HepG2 (cell line): ENCODE results near the gene MEGF11. TPM values are rescaled to one million over a fixed set of nuclear protein-coding genes. Genes with fewer than 3 reads are reported as not detected.
A peak's percentile ranks its signal among the peaks of the same experiment; 100 is the strongest.

Experiments used
- ARID2 ChIP-seq: sonication (generic); formaldehyde crosslinking; IDR thresholded peaks from 2 replicates; pipeline ENCODE4 v1.8.1; 2022; ENCODE audit warnings: mild to moderate bottlenecking, missing genetic modification reagents, borderline replicate concordance
- EED ChIP-seq: sonication (generic); formaldehyde crosslinking; IDR thresholded peaks from 2 replicates; pipeline ENCODE4 v1.5.0; 2020; ENCODE audit warnings: mild to moderate bottlenecking, missing genetic modification reagents
- FOXO1 ChIP-seq: sonication (generic); formaldehyde crosslinking; IDR thresholded peaks from 2 replicates; pipeline ENCODE4 v1.4.0; 2020; ENCODE audit warnings: missing genetic modification reagents
- IRX3 ChIP-seq: sonication (generic); formaldehyde crosslinking; IDR thresholded peaks from 2 replicates; pipeline ENCODE4 v1.8.1; 2023; ENCODE audit warnings: mild to moderate bottlenecking, low read depth, missing genetic modification reagents, borderline replicate concordance
- MAZ ChIP-seq, 2 experiments: sonication (generic) in 1 of 2; formaldehyde crosslinking in 1 of 2; IDR thresholded peaks; 2 replicates each; pipeline versions ENCODE4 v1.5.0 to v1.6.1; 2012 to 2020; ENCODE audit warnings: low read depth in 2 of 2, mild to moderate bottlenecking in 2 of 2, borderline replicate concordance in 1 of 2, improper control_type of control experiment in 1 of 2, low read length in 1 of 2, missing genetic modification reagents in 1 of 2, moderate library complexity in 1 of 2
- NCOA5 ChIP-seq: sonication (generic); formaldehyde crosslinking; IDR thresholded peaks from 2 replicates; pipeline ENCODE4 v1.4.0; 2020; ENCODE audit warnings: missing genetic modification reagents
- PRPF4 ChIP-seq: fragments of 200-400 bp; formaldehyde crosslinking; IDR thresholded peaks from 2 replicates; pipeline ENCODE4 v1.6.1; 2016; ENCODE audit warnings: low read length, low read depth; ENCODE audit not compliant: poor library complexity, severe bottlenecking
- RNF2 ChIP-seq: fragments of 450-650 bp; conservative IDR thresholded peaks from 2 replicates; pipeline ENCODE4 v1.6.1; 2016; ENCODE audit warnings: low read depth
- ZBTB3 ChIP-seq: sonication (generic); formaldehyde crosslinking; IDR thresholded peaks from 2 replicates; pipeline ENCODE4 v1.4.0; 2020; ENCODE audit warnings: low read depth, mild to moderate bottlenecking, moderate library complexity, missing genetic modification reagents, borderline replicate concordance
- ZFP41 ChIP-seq: sonication (generic); formaldehyde crosslinking; IDR thresholded peaks from 2 replicates; pipeline ENCODE4 v1.4.0; 2020; ENCODE audit warnings: mild to moderate bottlenecking, missing genetic modification reagents, borderline replicate concordance
- ZFY ChIP-seq: sonication (generic); formaldehyde crosslinking; IDR thresholded peaks from 2 replicates; pipeline ENCODE4 v1.4.0; 2020; ENCODE audit warnings: missing genetic modification reagents
- ZNF225 ChIP-seq: sonication (generic); formaldehyde crosslinking; IDR thresholded peaks from 2 replicates; pipeline ENCODE4 v1.4.0; 2020; ENCODE audit warnings: mild to moderate bottlenecking, missing genetic modification reagents
- ZNF274 ChIP-seq: sonication (generic); formaldehyde crosslinking; IDR thresholded peaks from 2 replicates; pipeline ENCODE4 v1.5.1; 2020; ENCODE audit warnings: mild to moderate bottlenecking, missing genetic modification reagents
- ZNF296 ChIP-seq: sonication (generic); formaldehyde crosslinking; conservative IDR thresholded peaks from 2 replicates; pipeline ENCODE4 v1.5.0; 2020; ENCODE audit warnings: mild to moderate bottlenecking, missing genetic modification reagents
- ZNF335 ChIP-seq: sonication (generic); formaldehyde crosslinking; IDR thresholded peaks from 2 replicates; pipeline ENCODE4 v1.4.0; 2020; ENCODE audit warnings: missing genetic modification reagents
- ZNF543 ChIP-seq: sonication (generic); formaldehyde crosslinking; IDR thresholded peaks from 2 replicates; pipeline ENCODE4 v1.4.0; 2020; ENCODE audit warnings: mild to moderate bottlenecking, missing genetic modification reagents
- polyA plus RNA-seq, 8 experiments: library from polyadenylated mRNA; depleted of rRNA in 3 of 8; stranded (reverse) in 7 of 8; unstranded in 1 of 8; fragments of >200 nt; fragmentation: Illumina TruSeq in 4 of 8; extraction: Trizol in 4 of 8; gene quantifications; 2 replicates each; pipeline versions ENCODE4 v1.2.1 to v1.2.3, GENCODE V29; 2011 to 2016; ENCODE audit warnings: low read depth in 4 of 8, missing spikeins in 1 of 8, mixed read lengths in 1 of 8; ENCODE audit not compliant: insufficient read depth in 1 of 8
- total RNA-seq, 5 experiments: library from RNA; depleted of rRNA; stranded (reverse); fragments of >200 nt; fragmentation: Illumina TruSeq; extraction: Trizol; gene quantifications; 2 replicates each; pipeline ENCODE4 v1.2.3, GENCODE V29; 2016; ENCODE audit warnings: low read depth in 1 of 5
- TF ChIP-seq, protein P1 (sequence below): sonication (generic); formaldehyde crosslinking; conservative IDR thresholded peaks from 2 replicates; pipeline ENCODE4 v1.5.0; 2020; ENCODE audit warnings: missing genetic modification reagents
- TF ChIP-seq, protein P2 (sequence below): sonication (generic); formaldehyde crosslinking; IDR thresholded peaks from 2 replicates; pipeline ENCODE4 v1.5.1; 2020; ENCODE audit warnings: mild to moderate bottlenecking, missing genetic modification reagents, moderate library complexity
- TF ChIP-seq, protein P3 (sequence below): sonication (generic); formaldehyde crosslinking; IDR thresholded peaks from 2 replicates; pipeline ENCODE4 v1.4.0; 2020; ENCODE audit warnings: missing genetic modification reagents
- TF ChIP-seq, protein P4 (sequence below): sonication (generic); formaldehyde crosslinking; IDR thresholded peaks from 2 replicates; pipeline ENCODE4 v1.8.0; 2022; ENCODE audit warnings: mild to moderate bottlenecking, missing genetic modification reagents, moderate library complexity

The MEGF11 gene
- total and polyA plus RNA-seq, 2 of the 13 experiments (the other 11 are each of a cell fraction or from before 2014, with no cell fraction given): not detected

DNA sequence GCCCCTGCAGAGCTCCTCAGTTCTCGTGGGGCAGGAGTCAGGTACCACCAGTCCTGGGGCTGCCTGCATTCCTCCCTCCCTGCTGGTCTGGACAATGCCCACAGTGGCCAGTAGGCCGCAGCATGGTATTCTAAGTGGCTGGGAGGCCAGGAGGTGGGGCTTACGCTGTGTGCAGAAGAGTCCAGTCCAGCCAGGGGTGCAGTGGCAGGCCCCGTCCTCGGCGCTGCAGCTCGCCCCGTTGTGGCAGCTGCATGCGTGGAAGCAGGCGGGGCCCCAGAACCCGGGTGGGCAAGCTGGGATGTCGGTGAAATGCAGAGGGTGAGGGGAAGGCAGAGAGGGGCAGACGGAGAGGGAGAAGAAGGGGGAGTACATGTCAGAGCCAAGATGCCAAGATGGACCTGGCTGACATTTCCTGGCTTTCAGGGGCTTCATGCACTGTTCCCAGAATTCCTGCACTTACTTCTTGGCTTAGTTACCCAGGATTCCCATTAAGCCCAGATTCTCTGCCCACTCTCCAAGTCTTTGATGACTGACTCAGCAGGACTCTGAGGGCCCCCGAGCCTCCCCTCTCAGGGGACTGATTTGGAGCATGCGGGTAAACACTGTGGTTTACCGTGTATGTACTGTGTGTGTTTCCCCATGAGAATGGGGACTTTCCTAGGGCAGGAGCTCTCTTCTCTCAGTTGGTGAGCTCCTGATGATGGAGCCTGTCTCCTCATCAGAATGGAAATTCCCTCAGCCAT is 336.7 kb downstream of the MEGF11 start (continued):
- TF ChIP-seq, protein P1, sequence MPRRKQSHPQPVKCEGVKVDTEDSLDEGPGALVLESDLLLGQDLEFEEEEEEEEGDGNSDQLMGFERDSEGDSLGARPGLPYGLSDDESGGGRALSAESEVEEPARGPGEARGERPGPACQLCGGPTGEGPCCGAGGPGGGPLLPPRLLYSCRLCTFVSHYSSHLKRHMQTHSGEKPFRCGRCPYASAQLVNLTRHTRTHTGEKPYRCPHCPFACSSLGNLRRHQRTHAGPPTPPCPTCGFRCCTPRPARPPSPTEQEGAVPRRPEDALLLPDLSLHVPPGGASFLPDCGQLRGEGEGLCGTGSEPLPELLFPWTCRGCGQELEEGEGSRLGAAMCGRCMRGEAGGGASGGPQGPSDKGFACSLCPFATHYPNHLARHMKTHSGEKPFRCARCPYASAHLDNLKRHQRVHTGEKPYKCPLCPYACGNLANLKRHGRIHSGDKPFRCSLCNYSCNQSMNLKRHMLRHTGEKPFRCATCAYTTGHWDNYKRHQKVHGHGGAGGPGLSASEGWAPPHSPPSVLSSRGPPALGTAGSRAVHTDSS (CRISPR knock-in tag): no peak
- TF ChIP-seq ZNF225 (CRISPR knock-in tag) (no peak), PRPF4 (no peak), ZNF296 (CRISPR knock-in tag) (no peak), RNF2 (no peak), ZNF274 (CRISPR knock-in tag) (peak; percentile 39; the same call in 1 of the 2 replicates), MAZ (IDR thresholded peaks at IDR 0.05; ENCODE audit: borderline replicate concordance, low read depth, low read length) (peak; percentile 31; the same call in 1 of the 2 replicates), MAZ (CRISPR knock-in tag; IDR thresholded peaks at IDR 0.05; ENCODE audit: low read depth) (peak; percentile 40; the same call in 1 of the 2 replicates), IRX3 (CRISPR knock-in tag) (no peak), ZBTB3 (CRISPR knock-in tag) (no peak), FOXO1 (no peak), ZNF335 (no peak), ZFP41 (CRISPR knock-in tag) (no peak), ARID2 (CRISPR knock-in tag) (no peak), EED (CRISPR knock-in tag) (peak; percentile 46; the same call in 1 of the 2 replicates), NCOA5 (no peak), ZFY (CRISPR knock-in tag) (peak; percentile 41; the same call in 1 of the 2 replicates), ZNF543 (no peak)
- TF ChIP-seq, protein P2, sequence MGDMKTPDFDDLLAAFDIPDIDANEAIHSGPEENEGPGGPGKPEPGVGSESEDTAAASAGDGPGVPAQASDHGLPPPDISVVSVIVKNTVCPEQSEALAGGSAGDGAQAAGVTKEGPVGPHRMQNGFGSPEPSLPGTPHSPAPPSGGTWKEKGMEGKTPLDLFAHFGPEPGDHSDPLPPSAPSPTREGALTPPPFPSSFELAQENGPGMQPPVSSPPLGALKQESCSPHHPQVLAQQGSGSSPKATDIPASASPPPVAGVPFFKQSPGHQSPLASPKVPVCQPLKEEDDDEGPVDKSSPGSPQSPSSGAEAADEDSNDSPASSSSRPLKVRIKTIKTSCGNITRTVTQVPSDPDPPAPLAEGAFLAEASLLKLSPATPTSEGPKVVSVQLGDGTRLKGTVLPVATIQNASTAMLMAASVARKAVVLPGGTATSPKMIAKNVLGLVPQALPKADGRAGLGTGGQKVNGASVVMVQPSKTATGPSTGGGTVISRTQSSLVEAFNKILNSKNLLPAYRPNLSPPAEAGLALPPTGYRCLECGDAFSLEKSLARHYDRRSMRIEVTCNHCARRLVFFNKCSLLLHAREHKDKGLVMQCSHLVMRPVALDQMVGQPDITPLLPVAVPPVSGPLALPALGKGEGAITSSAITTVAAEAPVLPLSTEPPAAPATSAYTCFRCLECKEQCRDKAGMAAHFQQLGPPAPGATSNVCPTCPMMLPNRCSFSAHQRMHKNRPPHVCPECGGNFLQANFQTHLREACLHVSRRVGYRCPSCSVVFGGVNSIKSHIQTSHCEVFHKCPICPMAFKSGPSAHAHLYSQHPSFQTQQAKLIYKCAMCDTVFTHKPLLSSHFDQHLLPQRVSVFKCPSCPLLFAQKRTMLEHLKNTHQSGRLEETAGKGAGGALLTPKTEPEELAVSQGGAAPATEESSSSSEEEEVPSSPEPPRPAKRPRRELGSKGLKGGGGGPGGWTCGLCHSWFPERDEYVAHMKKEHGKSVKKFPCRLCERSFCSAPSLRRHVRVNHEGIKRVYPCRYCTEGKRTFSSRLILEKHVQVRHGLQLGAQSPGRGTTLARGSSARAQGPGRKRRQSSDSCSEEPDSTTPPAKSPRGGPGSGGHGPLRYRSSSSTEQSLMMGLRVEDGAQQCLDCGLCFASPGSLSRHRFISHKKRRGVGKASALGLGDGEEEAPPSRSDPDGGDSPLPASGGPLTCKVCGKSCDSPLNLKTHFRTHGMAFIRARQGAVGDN: peak; percentile 69
- TF ChIP-seq, protein P3, sequence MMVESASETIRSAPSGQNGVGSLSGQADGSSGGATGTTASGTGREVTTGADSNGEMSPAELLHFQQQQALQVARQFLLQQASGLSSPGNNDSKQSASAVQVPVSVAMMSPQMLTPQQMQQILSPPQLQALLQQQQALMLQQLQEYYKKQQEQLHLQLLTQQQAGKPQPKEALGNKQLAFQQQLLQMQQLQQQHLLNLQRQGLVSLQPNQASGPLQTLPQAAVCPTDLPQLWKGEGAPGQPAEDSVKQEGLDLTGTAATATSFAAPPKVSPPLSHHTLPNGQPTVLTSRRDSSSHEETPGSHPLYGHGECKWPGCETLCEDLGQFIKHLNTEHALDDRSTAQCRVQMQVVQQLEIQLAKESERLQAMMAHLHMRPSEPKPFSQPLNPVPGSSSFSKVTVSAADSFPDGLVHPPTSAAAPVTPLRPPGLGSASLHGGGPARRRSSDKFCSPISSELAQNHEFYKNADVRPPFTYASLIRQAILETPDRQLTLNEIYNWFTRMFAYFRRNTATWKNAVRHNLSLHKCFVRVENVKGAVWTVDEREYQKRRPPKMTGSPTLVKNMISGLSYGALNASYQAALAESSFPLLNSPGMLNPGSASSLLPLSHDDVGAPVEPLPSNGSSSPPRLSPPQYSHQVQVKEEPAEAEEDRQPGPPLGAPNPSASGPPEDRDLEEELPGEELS: no peak
- TF ChIP-seq, protein P4, sequence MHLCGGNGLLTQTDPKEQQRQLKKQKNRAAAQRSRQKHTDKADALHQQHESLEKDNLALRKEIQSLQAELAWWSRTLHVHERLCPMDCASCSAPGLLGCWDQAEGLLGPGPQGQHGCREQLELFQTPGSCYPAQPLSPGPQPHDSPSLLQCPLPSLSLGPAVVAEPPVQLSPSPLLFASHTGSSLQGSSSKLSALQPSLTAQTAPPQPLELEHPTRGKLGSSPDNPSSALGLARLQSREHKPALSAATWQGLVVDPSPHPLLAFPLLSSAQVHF (CRISPR knock-in tag): 0 out of 2 replicates have a peak, but pooled peaks have one; percentile 18
